HepG2 (cell line): ENCODE measurements around the gene ABTB2. TPM values are rescaled to one million over a fixed set of nuclear protein-coding genes. Genes with fewer than 3 reads are reported as not detected.

ENCODE experiments used
- ATAC-seq: fragments of 200-7000 bp; cut with Tn5 transposase; 3 replicates; pipeline ENCODE4 v1.9.1; 2020; ENCODE audit warnings: mild to moderate bottlenecking, moderate library complexity
- BruUV-seq: library from RNA; stranded (reverse); fragments of 400-500 nt; replicated peaks from 2 replicates; lab custom pipeline; 2021; lab: Mats Ljungman, UMichigan
- CTCF ChIA-PET: fragments of 300-600 bp; formaldehyde crosslinking; extraction: SDS; loops from one replicate; lab custom pipeline; 2021; ENCODE audit warnings: low total read pairs, inconsistent platforms, low intra/inter-chr PET ratio; lab: Yijun Ruan, JAX
- POLR2A ChIA-PET: fragments of 350-600 bp; sonication (Branson Sonifier 250); formaldehyde crosslinking; loops from one replicate; lab custom pipeline; 2020; ENCODE audit warnings: antibody characterized with exemption, inconsistent platforms; lab: Yijun Ruan, JAX
- DNase-seq: peaks from one replicate; pipeline ENCODE4 v3.0.0-alpha.2; 2015; ENCODE audit warnings: low spot score
- FAIRE-seq: peaks from 3 replicates; lab custom pipeline; 2011; peaks lifted over from hg19 to GRCh38; lab: Jason Lieb, UNC
- H2AFZ ChIP-seq: one replicate; pipeline ENCODE4 v1.6.1; 2011; ENCODE audit warnings: low read length, inconsistent platforms
- H3K27ac ChIP-seq: fragments of 300-600 bp; 3 replicates; pipeline ENCODE4 v1.8.0; 2011; ENCODE audit warnings: mixed run types, mild to moderate bottlenecking, mixed read lengths, low read length, inconsistent platforms; ENCODE audit not compliant: insufficient read depth; ENCODE audit errors: extremely low read length
- H3K27me3 ChIP-seq, 2 experiments: fragments of 200-600 bp in 1 of 2; 2 replicates in 1 of 2; 3 replicates in 1 of 2; pipeline versions ENCODE4 v1.6.0 to v1.8.0; 2011; ENCODE audit warnings: low read length in 2 of 2, mild to moderate bottlenecking in 2 of 2, moderate library complexity in 2 of 2, inconsistent platforms in 1 of 2; ENCODE audit not compliant: insufficient read depth in 2 of 2, control insufficient read depth in 1 of 2
- H3K36me3 ChIP-seq, 2 experiments: fragments of 200-600 bp in 1 of 2; replicated peaks in 1 of 2; 2 replicates in 1 of 2; 3 replicates in 1 of 2; pipeline versions ENCODE4 v1.5.1 to v1.8.0; 2011; ENCODE audit warnings: low read length in 2 of 2, inconsistent platforms in 1 of 2; ENCODE audit not compliant: insufficient read depth in 2 of 2, control insufficient read depth in 1 of 2
- H3K4me1 ChIP-seq: 2 replicates; pipeline ENCODE4 v1.5.1; 2012; ENCODE audit warnings: low read length, inconsistent platforms; ENCODE audit not compliant: insufficient read depth
- H3K4me2 ChIP-seq: 2 replicates; pipeline ENCODE4 v1.6.0; 2011; ENCODE audit warnings: low read depth, low read length, inconsistent platforms
- H3K4me3 ChIP-seq, 3 experiments: fragments of 200-600 bp in 1 of 3; sonication (generic), shearing (Covaris generic) in 1 of 3; replicated peaks in 1 of 3; 2 replicates each; pipeline ENCODE4 v1.5.1; 2011 to 2016; ENCODE audit warnings: low read length in 3 of 3, inconsistent platforms in 2 of 3, low read depth in 2 of 3, mild to moderate bottlenecking in 2 of 3, control low read depth in 1 of 3, mixed read lengths in 1 of 3; ENCODE audit not compliant: insufficient read depth in 1 of 3
- H3K79me2 ChIP-seq: one replicate; pipeline ENCODE4 v1.6.1; 2011; ENCODE audit warnings: low read length, inconsistent platforms; ENCODE audit not compliant: insufficient read depth
- H3K9ac ChIP-seq: 2 replicates; pipeline ENCODE4 v1.6.0; 2011; ENCODE audit warnings: mild to moderate bottlenecking, low read depth, low read length, inconsistent platforms; ENCODE audit not compliant: insufficient read depth
- H3K9me3 ChIP-seq: 2 replicates; pipeline ENCODE4 v1.5.1; 2012; ENCODE audit warnings: mild to moderate bottlenecking, low read length
- H4K20me1 ChIP-seq: 2 replicates; pipeline ENCODE4 v1.6.0; 2011; ENCODE audit warnings: inconsistent platforms, mild to moderate bottlenecking, low read length, moderate library complexity; ENCODE audit not compliant: insufficient read depth
- MBNL3 ChIP-seq: fragments of 250-450 bp; sonication (Bioruptor Pico); conservative IDR thresholded peaks from 2 replicates; pipeline ENCODE4 v1.8.0; 2022; ENCODE audit warnings: mild to moderate bottlenecking, inconsistent platforms
- NFKB2 ChIP-seq: sonication (generic); formaldehyde crosslinking; IDR thresholded peaks from 2 replicates; pipeline ENCODE4 v1.4.0; 2020; ENCODE audit warnings: missing genetic modification reagents, borderline replicate concordance
- NONO ChIP-seq, 2 experiments: fragments of 450-650 bp in 1 of 2; sonication (generic) in 1 of 2; formaldehyde crosslinking in 1 of 2; IDR thresholded peaks in 1 of 2; conservative IDR thresholded peaks in 1 of 2; 2 replicates each; pipeline versions ENCODE4 v1.6.1 to v1.8.0; 2017 to 2022; ENCODE audit warnings: mild to moderate bottlenecking in 1 of 2, missing genetic modification reagents in 1 of 2, moderate library complexity in 1 of 2
- PAF1 ChIP-seq: IDR thresholded peaks from 2 replicates; pipeline ENCODE4 v1.6.1; 2016; ENCODE audit warnings: missing genetic modification reagents, missing compliant biosample characterization
- SMAD9 ChIP-seq: sonication (generic); formaldehyde crosslinking; IDR thresholded peaks from 2 replicates; pipeline ENCODE4 v1.5.1; 2020; ENCODE audit warnings: mild to moderate bottlenecking, missing genetic modification reagents
- ZNF329 ChIP-seq: sonication (generic); formaldehyde crosslinking; IDR thresholded peaks from 2 replicates; pipeline ENCODE4 v1.9.0; 2021; ENCODE audit warnings: low read depth, mild to moderate bottlenecking, missing genetic modification reagents
- ZNF33A ChIP-seq: sonication (generic); formaldehyde crosslinking; IDR thresholded peaks from 2 replicates; pipeline ENCODE4 v1.5.1; 2020; ENCODE audit warnings: missing genetic modification reagents, mild to moderate bottlenecking, moderate library complexity, borderline replicate concordance
- ZNF510 ChIP-seq: sonication (generic); formaldehyde crosslinking; IDR thresholded peaks from 2 replicates; pipeline ENCODE4 v1.4.0; 2020; ENCODE audit warnings: low read depth, mild to moderate bottlenecking, missing genetic modification reagents
- ZNF674 ChIP-seq: sonication (generic); formaldehyde crosslinking; IDR thresholded peaks from 2 replicates; pipeline ENCODE4 v1.5.0; 2020; ENCODE audit warnings: low read depth, mild to moderate bottlenecking, missing genetic modification reagents
- WGBS: methylation state at CpG from one replicate; pipeline ENCODE4 v1.1.6; 2017; ENCODE audit warnings: low lambda C conversion rate; 5-methylcytosine and 5-hydroxymethylcytosine counted together
- in situ Hi-C: cut with HindIII; loops from 2 replicates; pipeline ENCODE4 v1.10.0; 2017; ENCODE audit warnings: low pct_unique_long_range_greater_than_20kb; ENCODE audit not compliant: extremely low pct_ligation_motif_present
- intact Hi-C: fragments of 100-400 bp; cut with micrococcal nuclease; formaldehyde crosslinking; loops from one replicate; pipeline ENCODE4 v1.10.0; 2022; ENCODE audit not compliant: unreplicated experiment
- polyA plus RNA-seq, 8 experiments: library from polyadenylated mRNA; depleted of rRNA in 3 of 8; stranded (reverse) in 7 of 8; unstranded in 1 of 8; fragments of >200 nt; fragmentation: Illumina TruSeq in 4 of 8; extraction: Trizol in 4 of 8; gene quantifications; 2 replicates each; pipeline versions ENCODE4 v1.2.1 to v1.2.3, GENCODE V29; 2011 to 2016; ENCODE audit warnings: low read depth in 4 of 8, missing spikeins in 1 of 8, mixed read lengths in 1 of 8; ENCODE audit not compliant: insufficient read depth in 1 of 8
- total RNA-seq, 5 experiments: library from RNA; depleted of rRNA; stranded (reverse); fragments of >200 nt; fragmentation: Illumina TruSeq; extraction: Trizol; gene quantifications; 2 replicates each; pipeline ENCODE4 v1.2.3, GENCODE V29; 2016; ENCODE audit warnings: low read depth in 1 of 5
- TF ChIP-seq, protein P1 (sequence below): sonication (generic); formaldehyde crosslinking; IDR thresholded peaks from 2 replicates; pipeline ENCODE4 v1.9.0; 2021; ENCODE audit warnings: missing genetic modification reagents, mild to moderate bottlenecking, borderline replicate concordance
- TF ChIP-seq, protein P2 (sequence below): sonication (generic); formaldehyde crosslinking; conservative IDR thresholded peaks from 2 replicates; pipeline ENCODE4 v1.8.1; 2023; ENCODE audit warnings: missing genetic modification reagents
- TF ChIP-seq, protein P3 (sequence below): sonication (generic); formaldehyde crosslinking; IDR thresholded peaks from 2 replicates; pipeline ENCODE4 v1.8.0; 2022; ENCODE audit warnings: low read depth, missing genetic modification reagents

The ABTB2 gene
- total and polyA plus RNA-seq, 2 of the 13 experiments (the other 11 are each of a cell fraction or from before 2014, with no cell fraction given), result 5.1 to 15.4 TPM

DNA sequence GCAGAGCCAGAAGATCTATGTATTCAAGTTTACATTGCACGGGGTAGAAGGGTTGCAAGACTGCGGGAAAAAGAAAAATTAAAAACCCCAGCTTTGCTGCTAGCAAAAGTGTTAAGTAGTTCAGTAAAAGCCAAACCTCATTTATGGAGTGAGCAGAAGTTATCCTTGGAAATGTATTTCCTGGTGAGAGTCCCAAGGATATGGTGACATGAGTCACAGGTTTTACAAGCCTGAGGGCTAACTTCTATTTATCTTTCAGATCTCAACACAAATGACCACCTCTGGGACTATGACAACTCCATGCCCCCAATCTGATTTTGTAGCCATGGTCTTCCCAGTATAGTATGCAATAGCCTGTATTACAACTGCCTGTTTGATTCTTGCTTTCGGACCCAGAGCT lies 26.1 kb downstream of the ABTB2 start (continued):
- TF ChIP-seq NONO (IDR thresholded peaks at IDR 0.05) (no peak), NONO (CRISPR knock-in tag; conservative IDR thresholded peaks at IDR 0.05) (no peak), PAF1 (no peak), ZNF510 (CRISPR knock-in tag) (no peak), ZNF674 (CRISPR knock-in tag) (no peak)
- TF ChIP-seq, protein P1, sequence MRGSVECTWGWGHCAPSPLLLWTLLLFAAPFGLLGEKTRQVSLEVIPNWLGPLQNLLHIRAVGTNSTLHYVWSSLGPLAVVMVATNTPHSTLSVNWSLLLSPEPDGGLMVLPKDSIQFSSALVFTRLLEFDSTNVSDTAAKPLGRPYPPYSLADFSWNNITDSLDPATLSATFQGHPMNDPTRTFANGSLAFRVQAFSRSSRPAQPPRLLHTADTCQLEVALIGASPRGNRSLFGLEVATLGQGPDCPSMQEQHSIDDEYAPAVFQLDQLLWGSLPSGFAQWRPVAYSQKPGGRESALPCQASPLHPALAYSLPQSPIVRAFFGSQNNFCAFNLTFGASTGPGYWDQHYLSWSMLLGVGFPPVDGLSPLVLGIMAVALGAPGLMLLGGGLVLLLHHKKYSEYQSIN (CRISPR knock-in tag), result no peak
- TF ChIP-seq, protein P2, sequence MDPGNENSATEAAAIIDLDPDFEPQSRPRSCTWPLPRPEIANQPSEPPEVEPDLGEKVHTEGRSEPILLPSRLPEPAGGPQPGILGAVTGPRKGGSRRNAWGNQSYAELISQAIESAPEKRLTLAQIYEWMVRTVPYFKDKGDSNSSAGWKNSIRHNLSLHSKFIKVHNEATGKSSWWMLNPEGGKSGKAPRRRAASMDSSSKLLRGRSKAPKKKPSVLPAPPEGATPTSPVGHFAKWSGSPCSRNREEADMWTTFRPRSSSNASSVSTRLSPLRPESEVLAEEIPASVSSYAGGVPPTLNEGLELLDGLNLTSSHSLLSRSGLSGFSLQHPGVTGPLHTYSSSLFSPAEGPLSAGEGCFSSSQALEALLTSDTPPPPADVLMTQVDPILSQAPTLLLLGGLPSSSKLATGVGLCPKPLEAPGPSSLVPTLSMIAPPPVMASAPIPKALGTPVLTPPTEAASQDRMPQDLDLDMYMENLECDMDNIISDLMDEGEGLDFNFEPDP (CRISPR knock-in tag), result no peak

DNA sequence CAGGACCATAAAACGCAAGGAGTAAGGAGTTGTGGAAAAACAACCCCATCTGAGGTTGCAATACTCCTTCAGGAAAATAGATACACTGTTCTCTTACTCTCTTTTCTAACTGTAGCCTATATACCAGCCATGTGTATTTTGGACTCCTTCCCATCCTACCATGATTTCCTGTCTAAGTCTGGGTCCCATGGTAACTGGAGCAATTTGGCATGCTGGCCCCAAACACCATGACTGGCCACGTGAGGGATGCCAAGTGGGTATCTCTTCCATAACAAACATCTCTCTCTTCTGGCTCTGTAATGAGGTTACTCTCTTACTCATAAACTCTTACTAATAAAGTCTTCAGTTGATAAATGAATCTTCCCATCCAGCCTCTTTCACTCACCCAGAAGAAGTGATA lies 26.5 kb downstream of the ABTB2 start:
- no TSS peak for BruUV-seq
- peaks cover 43% of the 10 kb centered on the region for H3K79me2 ChIP-seq

More for the DNA sequence above, 26.5 kb downstream of the ABTB2 start:
- FAIRE-seq (no peak), ATAC-seq (no peak), DNase-seq (no peak)
- TF ChIP-seq ZNF33A (CRISPR knock-in tag) (no peak), MBNL3 (CRISPR knock-in tag) (no peak), ZNF329 (CRISPR knock-in tag) (no peak), ZNF674 (CRISPR knock-in tag) (no peak), NFKB2 (no peak), SMAD9 (CRISPR knock-in tag) (no peak)
- TF ChIP-seq, protein P3, sequence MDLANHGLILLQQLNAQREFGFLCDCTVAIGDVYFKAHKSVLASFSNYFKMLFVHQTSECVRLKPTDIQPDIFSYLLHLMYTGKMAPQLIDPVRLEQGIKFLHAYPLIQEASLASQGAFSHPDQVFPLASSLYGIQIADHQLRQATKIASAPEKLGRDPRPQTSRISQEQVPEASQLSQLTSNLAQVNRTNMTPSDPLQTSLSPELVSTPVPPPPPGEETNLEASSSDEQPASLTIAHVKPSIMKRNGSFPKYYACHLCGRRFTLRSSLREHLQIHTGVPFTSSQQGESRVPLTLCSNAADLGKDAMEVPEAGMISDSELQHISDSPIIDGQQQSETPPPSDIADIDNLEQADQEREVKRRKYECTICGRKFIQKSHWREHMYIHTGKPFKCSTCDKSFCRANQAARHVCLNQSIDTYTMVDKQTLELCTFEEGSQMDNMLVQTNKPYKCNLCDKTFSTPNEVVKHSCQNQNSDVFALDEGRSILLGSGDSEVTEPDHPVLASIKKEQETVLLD, result no peak
- peaks cover 89% of the 10 kb centered on the region for H3K4me1 ChIP-seq
- intact Hi-C loops (no loop called here), in situ Hi-C loops (no loop called here)
- 98% methylated on average over 2 of the region's 2 CpGs for WGBS
- CTCF ChIA-PET, result no interaction called here
- no peak overlapping the region for H3K4me3 ChIP-seq
- no peak overlapping the region for H3K27ac ChIP-seq
- no peak overlapping the region for H3K4me2 ChIP-seq
- no peak overlapping the region for H3K9ac ChIP-seq
- POLR2A ChIA-PET, result no interaction called here
- H3K9me3 ChIP-seq, result no peaks in the 10 kb centered on the region
- no peaks in the 10 kb centered on the region for H4K20me1 ChIP-seq
- H3K36me3 ChIP-seq, result no peaks in the 10 kb centered on the region
- H2AFZ ChIP-seq, result no peak overlapping the region
- H3K27me3 ChIP-seq, result no peaks in the 10 kb centered on the region
